Loucy (cell line): ENCODE data around the gene RBM18.

Source experiments
- H2AFZ ChIP-seq: fragments of 200-600 bp; sonication (generic); 2 replicates; pipeline ENCODE4 v1.6.0; 2016; ENCODE audit warnings: antibody characterized with exemption, mild to moderate bottlenecking, low read length, moderate library complexity
- H3F3A ChIP-seq: fragments of 200-600 bp; 2 replicates; pipeline ENCODE4 v1.6.0; 2016; ENCODE audit warnings: antibody characterized with exemption, low read depth, mild to moderate bottlenecking
- H3K27me3 ChIP-seq: fragments of 200-600 bp; sonication (generic); 2 replicates; pipeline ENCODE4 v1.6.1; 2014; ENCODE audit warnings: low read length, mild to moderate bottlenecking; ENCODE audit not compliant: insufficient read depth, poor library complexity, severe bottlenecking
- H3K36me3 ChIP-seq: fragments of 200-600 bp; sonication (generic); 2 replicates; pipeline ENCODE4 v1.6.1; 2016; ENCODE audit warnings: low read length; ENCODE audit not compliant: insufficient read depth
- H3K4me1 ChIP-seq: fragments of 200-600 bp; sonication (generic); 2 replicates; pipeline ENCODE4 v1.5.1; 2014; ENCODE audit warnings: low read length, mild to moderate bottlenecking; ENCODE audit not compliant: insufficient read depth, poor library complexity, severe bottlenecking
- H3K4me2 ChIP-seq: fragments of 200-600 bp; sonication (generic); 2 replicates; pipeline ENCODE4 v1.6.0; 2014; ENCODE audit warnings: antibody characterized with exemption, low read length, low read depth, mild to moderate bottlenecking; ENCODE audit not compliant: poor library complexity, severe bottlenecking
- H3K4me3 ChIP-seq: fragments of 200-600 bp; sonication (generic); 2 replicates; pipeline ENCODE4 v1.5.1; 2014; ENCODE audit warnings: low read length, mild to moderate bottlenecking, mixed read lengths; ENCODE audit not compliant: poor library complexity, severe bottlenecking
- H3K79me2 ChIP-seq: fragments of 200-600 bp; sonication (generic); 2 replicates; pipeline ENCODE4 v1.6.1; 2014; ENCODE audit warnings: low read length; ENCODE audit not compliant: insufficient read depth
- H3K9ac ChIP-seq: fragments of 200-600 bp; sonication (generic); 2 replicates; pipeline ENCODE4 v1.6.0; 2014; ENCODE audit warnings: mild to moderate bottlenecking, low read depth, low read length, moderate library complexity; ENCODE audit not compliant: poor library complexity, severe bottlenecking
- H3K9me2 ChIP-seq: fragments of 200-600 bp; sonication (generic); replicated peaks from 2 replicates; pipeline ENCODE4 v1.6.1; 2016; ENCODE audit warnings: low read depth, low read length, mixed read lengths
- H3K9me3 ChIP-seq: fragments of 200-600 bp; sonication (generic); 2 replicates; pipeline ENCODE4 v1.6.1; 2014; ENCODE audit warnings: mild to moderate bottlenecking, antibody characterized with exemption, low read length, low read depth; ENCODE audit not compliant: insufficient read depth
- H4K20me1 ChIP-seq: fragments of 200-600 bp; sonication (generic); 2 replicates; pipeline ENCODE4 v1.6.0; 2014; ENCODE audit warnings: antibody characterized with exemption, low read length, mild to moderate bottlenecking; ENCODE audit not compliant: insufficient read depth, poor library complexity, severe bottlenecking
- EZH2phosphoT487 ChIP-seq: fragments of 200-600 bp; IDR thresholded peaks from 2 replicates; pipeline ENCODE4 v1.6.1; 2018; ENCODE audit warnings: antibody characterized with exemption, mild to moderate bottlenecking, moderate library complexity, borderline replicate concordance
- TF ChIP-seq, protein P1 (sequence below): fragments of 200-600 bp; sonication (generic); conservative IDR thresholded peaks from 2 replicates; pipeline ENCODE4 v1.5.1; 2014; ENCODE audit warnings: mild to moderate bottlenecking, antibody characterized with exemption, low read length

Gene RBM18

DNA sequence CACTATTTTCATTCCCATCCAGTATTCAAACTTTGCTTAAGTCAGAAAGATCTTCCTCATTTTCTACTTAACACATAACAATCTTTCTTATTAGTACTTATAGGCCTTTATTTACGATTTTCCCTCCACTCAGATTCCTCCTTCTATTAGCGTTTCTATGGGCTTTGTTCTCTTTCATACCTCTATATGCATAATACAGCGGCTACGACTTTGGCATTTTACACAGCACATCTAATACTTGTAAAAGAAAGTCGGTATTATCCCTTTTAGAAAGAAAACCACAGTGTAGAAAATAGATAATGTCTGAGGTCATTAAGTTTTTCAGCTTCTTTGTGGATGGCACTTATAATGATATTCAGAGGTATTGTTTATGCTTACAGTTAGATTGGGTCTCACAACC lies 8.4 kb downstream of the RBM18 start:
- Histone ChIP-seq H3K9me2 (no peaks in the 10 kb centered on the region), H3K4me2 (no peak overlapping the region), H3K36me3 (peaks cover 44% of the 10 kb centered on the region; the same call in 1 of the 2 replicates), H3K9ac (no peak overlapping the region), H3K4me3 (no peak overlapping the region), H4K20me1 (peaks cover 8% of the 10 kb centered on the region), H3K79me2 (peaks cover 42% of the 10 kb centered on the region; the same call in 1 of the 2 replicates), H3K4me1 (peaks cover 11% of the 10 kb centered on the region), H3K9me3 (no peaks in the 10 kb centered on the region), H3K27me3 (no peaks in the 10 kb centered on the region), H2AFZ (no peak overlapping the region), H3F3A (no peaks in the 10 kb centered on the region)
- TF ChIP-seq, protein P1, sequence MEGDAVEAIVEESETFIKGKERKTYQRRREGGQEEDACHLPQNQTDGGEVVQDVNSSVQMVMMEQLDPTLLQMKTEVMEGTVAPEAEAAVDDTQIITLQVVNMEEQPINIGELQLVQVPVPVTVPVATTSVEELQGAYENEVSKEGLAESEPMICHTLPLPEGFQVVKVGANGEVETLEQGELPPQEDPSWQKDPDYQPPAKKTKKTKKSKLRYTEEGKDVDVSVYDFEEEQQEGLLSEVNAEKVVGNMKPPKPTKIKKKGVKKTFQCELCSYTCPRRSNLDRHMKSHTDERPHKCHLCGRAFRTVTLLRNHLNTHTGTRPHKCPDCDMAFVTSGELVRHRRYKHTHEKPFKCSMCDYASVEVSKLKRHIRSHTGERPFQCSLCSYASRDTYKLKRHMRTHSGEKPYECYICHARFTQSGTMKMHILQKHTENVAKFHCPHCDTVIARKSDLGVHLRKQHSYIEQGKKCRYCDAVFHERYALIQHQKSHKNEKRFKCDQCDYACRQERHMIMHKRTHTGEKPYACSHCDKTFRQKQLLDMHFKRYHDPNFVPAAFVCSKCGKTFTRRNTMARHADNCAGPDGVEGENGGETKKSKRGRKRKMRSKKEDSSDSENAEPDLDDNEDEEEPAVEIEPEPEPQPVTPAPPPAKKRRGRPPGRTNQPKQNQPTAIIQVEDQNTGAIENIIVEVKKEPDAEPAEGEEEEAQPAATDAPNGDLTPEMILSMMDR = no peak
- no peak for TF ChIP-seq EZH2phosphoT487

DNA sequence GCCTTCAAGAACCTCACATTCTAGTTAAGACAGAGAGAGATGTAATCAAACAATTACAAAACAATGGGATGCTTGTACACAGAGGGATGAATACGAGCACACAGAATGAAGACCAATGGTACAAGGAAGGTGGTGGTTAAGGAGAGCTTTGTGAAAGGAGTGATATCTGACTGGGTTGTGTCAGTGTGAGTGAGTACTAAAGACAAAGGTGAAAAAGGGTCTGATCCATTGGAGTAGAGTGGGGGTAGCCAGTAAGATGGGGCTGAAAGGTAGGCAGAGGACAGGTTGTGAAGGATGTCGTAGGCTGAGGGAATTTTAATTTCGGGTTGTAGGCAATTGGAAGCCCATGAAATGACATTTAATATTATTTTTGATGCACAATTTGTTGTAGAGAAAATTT lies 9.9 kb downstream of the RBM18 start:
- Histone ChIP-seq H3K4me3 (no peak overlapping the region), H3F3A (no peaks in the 10 kb centered on the region), H3K9me3 (no peaks in the 10 kb centered on the region), H3K9me2 (no peaks in the 10 kb centered on the region), H4K20me1 (peaks cover 3% of the 10 kb centered on the region), H2AFZ (no peak overlapping the region), H3K9ac (no peak overlapping the region), H3K79me2 (peaks cover 31% of the 10 kb centered on the region; the same call in 1 of the 2 replicates), H3K4me1 (no peaks in the 10 kb centered on the region), H3K27me3 (no peaks in the 10 kb centered on the region), H3K4me2 (no peak overlapping the region), H3K36me3 (peaks cover 44% of the 10 kb centered on the region; the same call in 1 of the 2 replicates)
- TF ChIP-seq EZH2phosphoT487 = no peak
- TF ChIP-seq, protein P1 = no peak

DNA sequence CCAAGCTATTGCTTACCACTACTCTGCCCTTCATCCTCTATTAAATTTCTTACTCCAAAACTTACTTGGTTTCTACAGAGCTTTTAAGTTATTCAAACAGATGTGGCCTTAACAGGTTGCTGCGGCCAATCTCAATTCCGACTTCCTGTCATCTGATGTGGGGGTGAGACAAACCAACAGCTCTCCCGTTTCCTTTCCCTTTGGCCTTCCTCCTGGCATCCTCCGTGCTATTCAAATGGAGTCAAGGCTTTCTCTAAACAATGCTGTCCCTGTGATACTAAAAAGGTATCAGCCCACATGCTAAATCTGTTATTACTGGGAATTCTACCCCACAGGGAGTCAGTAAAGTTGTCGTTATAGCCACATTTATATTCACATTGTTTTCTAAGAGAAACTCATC lies 11.8 kb downstream of the RBM18 start:
- no peak overlapping the region for H3K4me3 ChIP-seq
- no peak overlapping the region for H3K4me2 ChIP-seq
- H3K27me3 ChIP-seq = no peaks in the 10 kb centered on the region
- no peak overlapping the region for H2AFZ ChIP-seq
- no peak overlapping the region for H3K9ac ChIP-seq
- TF ChIP-seq EZH2phosphoT487 = no peak
- TF ChIP-seq, protein P1 = no peak
- no peaks in the 10 kb centered on the region for H3K9me2 ChIP-seq
- no peaks in the 10 kb centered on the region for H3K9me3 ChIP-seq
- peaks cover 48% of the 10 kb centered on the region; the same call in 1 of the 2 replicates for H3K36me3 ChIP-seq
- H3K79me2 ChIP-seq = peaks cover 27% of the 10 kb centered on the region; the same call in 1 of the 2 replicates
- H3F3A ChIP-seq = no peaks in the 10 kb centered on the region
- H4K20me1 ChIP-seq = peaks cover 3% of the 10 kb centered on the region
- no peaks in the 10 kb centered on the region for H3K4me1 ChIP-seq
